ENCODE data around the gene RASSF4. TPM values are rescaled to one million over a fixed set of nuclear protein-coding genes. Genes with fewer than 3 reads are reported as not detected.
A peak's percentile ranks its signal among the peaks of the same experiment; 100 is the strongest.

RASSF4 gene
- total RNA-seq, 1 experiment from 2014 or later = 2.8 TPM

GRCh38 chr10:45001381-45002148 lies 42.0 kb downstream of the RASSF4 start:
- Histone ChIP-seq H3K79me2 (ENCODE audit: insufficient read depth, low read length) (peaks cover 25% of the 10 kb centered on the region), H3K4me1 (ENCODE audit: control insufficient read depth in 1 of 2, insufficient read depth in 2 of 2, low read length in 2 of 2) (peaks cover 0 to 7% of the 10 kb centered on the region in 2 experiments; a peak in 1 of 4 replicates), H3K4me3 (replicated peaks in 1 of 2; ENCODE audit: low read depth in 1 of 2, low read length in 2 of 2) (peak overlapping the region; percentile 52 to 62), H3K27ac (ENCODE audit: low read depth, low read length) (peak overlapping the region; percentile 71), H3K9ac (ENCODE audit: low read length) (peak overlapping the region; percentile 62), H3K9me3 (ENCODE audit: control insufficient read depth in 1 of 2, insufficient read depth in 1 of 2, low read depth in 1 of 2, low read length in 2 of 2) (no peaks in the 10 kb centered on the region), H3K9me2 (ENCODE audit: insufficient read depth) (no peaks in the 10 kb centered on the region), H4K20me1 (ENCODE audit: insufficient read depth) (no peaks in the 10 kb centered on the region), H2AFZ (ENCODE audit: low read depth, low read length, poor library complexity, severe bottlenecking) (no peak overlapping the region), H3K27me3 (ENCODE audit: insufficient read depth, low read length) (0 out of 2 replicates have a peak, but pooled peaks cover 5% of the 10 kb centered on the region), H3K4me2 (ENCODE audit: low read length) (peak overlapping the region; percentile 74), H3K36me3 (ENCODE audit: control insufficient read depth in 1 of 2, insufficient read depth in 2 of 2, low read length in 2 of 2) (no peaks in the 10 kb centered on the region)
- ChIA-PET POLR2A (interaction anchor here (1.2 to 1.8 kb wide), 3 partner anchors 21 to 69 kb away, joined by 4 to 6 read pairs (median 5); partner anchors contain the start of gene DEPP1), CTCF (interaction anchor here (1.1 to 1.2 kb wide), 2 partner anchors 21 to 23 kb away, joined by 3 read pairs; partner anchors contain the start of gene DEPP1), RAD21 (ENCODE audit: low non-redundant PET in 1 of 2, low total read pairs in 2 of 2, uncharacterized antibody in 2 of 2, unreplicated experiment in 2 of 2) (no interaction called here)
- DNase-seq (ENCODE audit: low read depth, low spot score) = no peak
- intact Hi-C loops (cut with micrococcal nuclease) = loop anchor here (10.0 kb wide), 3 partner anchors 233 to 1223 kb away; no protein-coding TSS in a partner anchor
- peak; percentile 79 for ATAC-seq
- no TSS peak for BruUV-seq (replicated peaks)
- no peak for TF ChIP-seq ATF3 (IDR thresholded peaks at IDR 0.05)
- no peak for TF ChIP-seq CEBPB (IDR thresholded peaks at IDR 0.05; ENCODE audit: low read depth)
- TF ChIP-seq SRF (IDR thresholded peaks at IDR 0.05; ENCODE audit: low read depth) = no peak
- TF ChIP-seq TCF7L2 (IDR thresholded peaks at IDR 0.05; ENCODE audit: borderline replicate concordance, extremely low read depth, insufficient read depth, insufficient read length) = no peak
- no peak for TF ChIP-seq POLR2AphosphoS5 (IDR thresholded peaks at IDR 0.05; ENCODE audit: low read depth, low read length)
- TF ChIP-seq SIN3A (IDR thresholded peaks at IDR 0.05; ENCODE audit: low read depth) = no peak
- TF ChIP-seq SP1 (IDR thresholded peaks at IDR 0.05; ENCODE audit: low read depth) = no peak
- no peak for TF ChIP-seq ELF1 (IDR thresholded peaks at IDR 0.05; ENCODE audit: borderline replicate concordance, low read depth)
- TF ChIP-seq EZH2 (IDR thresholded peaks at IDR 0.05) = no peak
- no peak for TF ChIP-seq ZNF274 (IDR thresholded peaks at IDR 0.05; ENCODE audit: low read depth, low read length)
- TF ChIP-seq RAD21 (IDR thresholded peaks at IDR 0.05; ENCODE audit: low read depth) = no peak
- no peak for TF ChIP-seq REST (IDR thresholded peaks at IDR 0.05; ENCODE audit: low read depth)
- no peak for TF ChIP-seq ZBTB33 (IDR thresholded peaks at IDR 0.05; ENCODE audit: extremely low read depth, insufficient replicate concordance, low read length)
